Stomach smooth muscle (tissue), 2 donors: ENCODE measurements around the gene TASOR.

Experiments used
- H3K27ac ChIP-seq: one replicate; pipeline ENCODE4 v1.7.0; 2013; ENCODE audit warnings: mild to moderate bottlenecking, low read length, inconsistent platforms
- H3K27me3 ChIP-seq, 2 donors: one replicate each; pipeline ENCODE4 v1.7.0; 2013; ENCODE audit warnings: low read length in 2 of 2; ENCODE audit not compliant: insufficient read depth in 2 of 2, control insufficient read depth in 1 of 2
- H3K36me3 ChIP-seq, 2 donors: one replicate each; pipeline ENCODE4 v1.7.0; 2013; ENCODE audit warnings: low read length in 2 of 2; ENCODE audit not compliant: control insufficient read depth in 2 of 2, insufficient read depth in 2 of 2
- H3K4me1 ChIP-seq: one replicate; pipeline ENCODE4 v1.7.0; 2013; ENCODE audit warnings: low read length; ENCODE audit not compliant: control insufficient read depth, insufficient read depth
- H3K4me3 ChIP-seq, 2 donors: one replicate each; pipeline ENCODE4 v1.7.0; 2013; ENCODE audit warnings: low read length in 2 of 2
- H3K9ac ChIP-seq, 2 donors: one replicate each; pipeline ENCODE4 v1.7.0; 2013; ENCODE audit warnings: low read length in 2 of 2, mild to moderate bottlenecking in 1 of 2
- H3K9me3 ChIP-seq, 2 donors: one replicate each; pipeline ENCODE4 v1.7.0; 2013; ENCODE audit warnings: low read length in 2 of 2; ENCODE audit not compliant: control insufficient read depth in 2 of 2
- donor health status: healthy.
- donor health status: Pancreatic carcinoma.

TASOR gene

DNA sequence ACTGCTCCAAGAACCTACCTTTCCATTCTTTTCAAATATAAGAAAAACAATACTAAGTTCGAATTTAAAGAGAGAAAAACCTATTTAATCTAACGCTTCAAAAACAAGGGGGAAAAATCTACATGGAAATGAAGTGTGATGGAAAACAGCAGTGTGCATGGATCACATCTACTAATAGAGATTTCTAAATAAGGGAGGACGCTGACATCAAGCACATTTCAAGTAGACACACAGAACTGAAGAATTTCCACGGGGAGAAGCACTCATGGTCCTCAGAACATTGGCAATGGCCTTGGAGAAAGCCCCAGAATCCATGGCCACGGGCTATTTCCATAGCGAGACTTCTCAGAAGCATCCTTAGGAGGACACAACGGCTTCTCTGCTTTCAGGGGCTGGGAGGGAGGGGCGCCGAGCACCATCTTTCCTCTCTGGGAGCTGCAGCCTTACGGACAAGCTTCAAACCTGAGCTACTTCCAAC, 1.0 kb downstream of the TASOR start:
- no peaks in the 10 kb centered on the region for H3K27me3 ChIP-seq
- peak overlapping the region; percentile 72 to 81 for H3K4me3 ChIP-seq
- H3K9me3 ChIP-seq, result no peaks in the 10 kb centered on the region
- no peaks in the 10 kb centered on the region for H3K36me3 ChIP-seq
- peaks cover 4% of the 10 kb centered on the region for H3K4me1 ChIP-seq
- peak overlapping the region; percentile 93 for H3K9ac ChIP-seq
- H3K27ac ChIP-seq, result peak overlapping the region; percentile 95

DNA sequence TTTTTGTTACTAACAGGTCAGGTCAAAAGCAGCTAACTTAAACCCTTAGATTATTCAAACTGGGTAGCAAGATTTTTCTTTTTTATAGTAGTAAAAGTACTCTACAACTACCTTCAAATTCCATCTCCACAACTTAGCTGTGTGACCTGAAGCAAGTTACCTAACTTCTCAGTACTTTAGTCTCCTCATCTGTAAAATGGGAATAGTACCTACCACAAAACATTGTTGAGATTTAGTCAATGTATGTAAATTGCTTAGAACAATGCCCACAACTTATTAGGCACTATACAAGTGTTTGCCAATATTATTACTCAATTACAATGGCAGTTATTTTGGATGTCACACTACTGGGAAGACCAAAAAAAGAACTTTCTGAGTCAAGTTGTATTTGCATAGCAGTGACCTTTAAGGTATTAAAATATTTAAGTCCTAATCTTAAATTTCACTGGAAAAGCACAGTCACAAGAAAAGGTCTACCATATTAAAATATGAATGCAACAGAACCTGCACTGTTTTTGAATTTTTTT, 2.9 kb downstream of the TASOR start:
- Histone ChIP-seq H3K4me1 (peaks cover 4% of the 10 kb centered on the region), H3K4me3 (no peak overlapping the region), H3K9ac (no peak overlapping the region), H3K9me3 (no peaks in the 10 kb centered on the region), H3K36me3 (no peaks in the 10 kb centered on the region), H3K27me3 (no peaks in the 10 kb centered on the region), H3K27ac (no peak overlapping the region)

DNA sequence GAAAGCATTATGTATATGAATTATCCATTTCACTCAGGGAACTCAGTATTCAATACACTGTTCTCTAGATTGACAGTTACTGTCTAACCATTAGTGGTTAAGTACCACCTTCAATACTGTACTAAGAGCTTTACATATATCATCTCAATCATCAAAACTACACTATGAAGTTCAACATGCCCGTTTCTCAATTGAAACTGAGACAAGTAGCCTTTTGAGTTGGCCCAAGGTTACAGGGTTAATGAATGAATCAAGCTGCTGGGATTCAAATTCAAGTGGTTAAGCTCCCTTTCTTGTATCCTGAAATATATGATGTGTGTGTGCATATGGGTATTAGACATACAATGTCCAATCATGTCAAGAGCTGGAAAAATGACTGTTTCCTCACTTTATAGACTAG, 5.8 kb downstream of the TASOR start:
- Histone ChIP-seq H3K9me3 (no peaks in the 10 kb centered on the region), H3K4me1 (no peaks in the 10 kb centered on the region), H3K4me3 (no peak overlapping the region), H3K36me3 (peaks cover 0 to 2% of the 10 kb centered on the region in 2 donors), H3K9ac (no peak overlapping the region), H3K27me3 (no peaks in the 10 kb centered on the region), H3K27ac (no peak overlapping the region)

DNA sequence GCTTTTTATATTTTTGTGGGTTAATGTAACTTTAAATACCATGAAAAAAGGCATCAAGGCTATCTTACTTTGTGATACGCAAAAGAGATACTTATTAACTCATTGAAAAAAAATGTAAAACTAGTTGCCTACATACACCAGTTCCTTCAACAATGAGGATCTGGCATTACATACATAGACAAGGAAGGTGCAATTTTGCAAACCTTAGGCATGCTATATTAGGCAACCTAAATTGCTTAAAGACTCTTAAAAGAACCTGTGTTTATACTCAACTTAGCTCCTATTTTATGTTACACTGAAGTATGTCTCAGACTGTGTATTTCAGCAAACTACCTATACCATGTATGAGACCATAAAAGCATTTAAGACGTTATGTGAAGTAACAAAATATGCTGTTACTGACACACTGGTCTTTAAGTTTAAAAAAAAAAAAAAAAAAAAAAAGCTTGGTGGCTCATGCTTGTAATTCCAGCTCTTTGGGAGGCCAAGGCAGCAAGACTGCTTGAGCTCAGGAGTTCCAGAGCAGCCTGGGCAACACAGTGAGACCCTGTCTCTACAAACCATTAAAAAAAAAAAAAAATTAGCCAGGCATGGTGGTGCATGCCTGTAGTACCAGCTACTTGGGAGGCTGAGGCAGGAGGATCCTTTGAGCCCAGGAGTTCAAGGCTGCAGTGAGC, 9.1 kb downstream of the TASOR start:
- Histone ChIP-seq H3K9ac (no peak overlapping the region), H3K4me1 (no peaks in the 10 kb centered on the region), H3K27me3 (no peaks in the 10 kb centered on the region), H3K27ac (no peak overlapping the region), H3K4me3 (no peak overlapping the region), H3K36me3 (peaks cover 0 to 2% of the 10 kb centered on the region in 2 donors), H3K9me3 (no peaks in the 10 kb centered on the region)

DNA sequence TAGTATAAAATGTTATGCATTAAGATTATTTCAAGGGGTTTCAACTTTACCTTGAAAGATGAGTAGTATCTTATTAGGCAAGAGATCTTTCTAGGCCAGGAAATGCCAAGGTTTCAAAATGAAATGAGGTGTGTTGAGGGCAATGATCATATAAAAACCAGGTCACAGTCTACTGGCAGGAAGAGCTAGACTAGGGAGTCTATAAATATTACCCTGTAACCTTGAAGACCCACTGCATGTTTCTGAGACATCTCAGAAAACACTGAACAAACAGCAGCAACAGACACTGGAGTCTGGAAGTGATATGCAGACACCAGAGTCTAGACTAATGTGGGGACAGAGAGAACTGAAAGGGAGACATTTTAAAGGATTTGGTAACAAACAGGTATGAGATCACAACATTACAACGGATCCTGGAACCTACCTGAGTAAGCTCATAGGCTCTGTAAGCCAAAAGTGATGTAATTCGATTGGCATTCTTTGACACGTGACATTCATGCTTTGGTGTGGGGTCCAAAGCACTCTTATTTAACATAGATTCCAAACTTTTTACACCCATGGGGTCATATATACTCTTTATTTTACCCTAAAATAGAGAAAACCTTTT, 15.0 kb downstream of the TASOR start:
- Histone ChIP-seq H3K27ac (no peak overlapping the region), H3K36me3 (peaks cover 13 to 29% of the 10 kb centered on the region in 2 donors), H3K4me3 (no peak overlapping the region), H3K9me3 (no peaks in the 10 kb centered on the region), H3K9ac (no peak overlapping the region), H3K27me3 (no peaks in the 10 kb centered on the region), H3K4me1 (no peaks in the 10 kb centered on the region)

DNA sequence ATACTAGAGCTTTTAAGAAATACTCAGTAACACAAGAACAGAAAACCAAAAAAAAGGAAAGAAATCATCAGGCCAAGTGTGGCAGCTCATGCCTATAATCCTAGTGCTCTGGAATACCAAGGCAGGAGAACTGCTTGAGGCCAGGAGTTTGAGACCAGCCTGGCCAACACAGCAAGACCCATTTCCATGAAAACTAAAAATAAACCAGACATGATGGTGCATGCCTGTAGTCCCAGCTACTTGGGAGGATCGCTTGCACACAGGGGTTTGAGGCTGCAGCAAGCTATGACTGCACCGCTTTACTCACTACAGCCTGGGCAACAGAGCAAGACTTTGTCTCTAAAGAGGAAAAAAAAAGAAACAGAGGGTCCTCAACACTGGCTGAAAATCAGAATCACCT, 18.2 kb downstream of the TASOR start:
- Histone ChIP-seq H3K27me3 (no peaks in the 10 kb centered on the region), H3K36me3 (peaks cover 26 to 46% of the 10 kb centered on the region in 2 donors), H3K27ac (no peak overlapping the region), H3K9me3 (no peaks in the 10 kb centered on the region), H3K4me3 (no peak overlapping the region), H3K9ac (no peak overlapping the region), H3K4me1 (no peaks in the 10 kb centered on the region)

DNA sequence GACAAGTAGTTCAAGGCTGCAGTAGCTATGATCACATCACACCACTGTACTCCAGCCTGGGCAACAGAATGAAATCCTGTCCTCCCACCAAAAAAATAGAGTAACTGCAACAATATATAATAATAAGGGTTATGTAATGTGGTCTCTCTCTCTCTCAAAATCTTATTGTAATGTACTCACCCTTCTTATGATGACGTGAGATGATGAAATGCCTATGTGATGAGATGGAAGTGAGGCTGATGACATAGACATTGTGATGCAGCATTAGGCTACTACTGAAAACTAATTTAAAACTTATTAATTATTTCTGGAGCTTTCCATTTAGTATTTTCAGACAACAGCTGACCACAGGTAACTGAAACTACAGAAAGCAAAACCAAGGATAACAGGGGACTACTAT, 27.4 kb downstream of the TASOR start:
- Histone ChIP-seq H3K36me3 (peaks cover 18 to 21% of the 10 kb centered on the region in 2 donors), H3K4me1 (no peaks in the 10 kb centered on the region), H3K27ac (no peak overlapping the region), H3K9ac (no peak overlapping the region), H3K9me3 (no peaks in the 10 kb centered on the region), H3K4me3 (no peak overlapping the region), H3K27me3 (no peaks in the 10 kb centered on the region)

DNA sequence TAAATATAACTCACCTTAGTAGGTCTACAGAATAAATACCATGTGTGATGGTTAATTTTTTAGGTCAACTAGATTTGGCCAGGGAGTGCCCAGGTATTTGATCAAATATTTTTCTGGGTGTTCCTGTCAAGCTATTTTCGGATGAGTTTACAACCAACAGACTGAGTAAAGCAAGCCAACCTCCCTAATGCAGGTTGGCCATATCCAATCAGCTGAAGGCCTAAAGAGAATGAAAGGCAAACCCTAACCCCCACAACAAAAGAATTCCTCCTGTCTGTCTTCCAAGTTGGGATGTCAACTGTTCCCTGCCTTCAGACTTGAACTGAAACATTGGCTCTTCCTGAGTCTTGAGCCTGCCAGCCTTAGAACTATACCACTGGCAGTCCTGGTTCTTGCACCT, 28.6 kb downstream of the TASOR start:
- Histone ChIP-seq H3K9me3 (no peaks in the 10 kb centered on the region), H3K36me3 (peaks cover 6 to 12% of the 10 kb centered on the region in 2 donors), H3K27ac (no peak overlapping the region), H3K27me3 (no peaks in the 10 kb centered on the region), H3K4me3 (no peak overlapping the region), H3K4me1 (no peaks in the 10 kb centered on the region), H3K9ac (no peak overlapping the region)

DNA sequence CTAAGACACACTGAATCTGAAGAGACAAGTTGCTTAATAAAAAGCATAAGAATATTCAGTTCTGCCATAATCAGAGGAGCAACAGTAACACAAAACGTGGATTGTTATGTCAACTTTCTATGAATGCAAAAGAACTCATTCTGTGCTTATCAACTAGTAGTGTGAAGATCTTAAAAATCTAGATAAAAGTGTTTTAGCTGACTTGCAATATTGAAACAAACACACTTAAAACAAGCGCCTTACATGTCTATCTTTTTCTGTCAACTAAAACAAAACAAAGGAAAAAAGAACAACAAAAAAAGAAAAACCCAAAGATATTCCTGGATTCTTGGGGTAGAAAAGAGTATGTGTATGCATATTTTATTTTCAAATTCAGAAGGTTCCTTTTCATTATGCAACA, 37.7 kb downstream of the TASOR start:
- Histone ChIP-seq H3K9me3 (no peaks in the 10 kb centered on the region), H3K9ac (no peak overlapping the region), H3K4me3 (no peak overlapping the region), H3K27ac (no peak overlapping the region), H3K27me3 (no peaks in the 10 kb centered on the region), H3K4me1 (no peaks in the 10 kb centered on the region), H3K36me3 (peaks cover 20 to 33% of the 10 kb centered on the region in 2 donors)

DNA sequence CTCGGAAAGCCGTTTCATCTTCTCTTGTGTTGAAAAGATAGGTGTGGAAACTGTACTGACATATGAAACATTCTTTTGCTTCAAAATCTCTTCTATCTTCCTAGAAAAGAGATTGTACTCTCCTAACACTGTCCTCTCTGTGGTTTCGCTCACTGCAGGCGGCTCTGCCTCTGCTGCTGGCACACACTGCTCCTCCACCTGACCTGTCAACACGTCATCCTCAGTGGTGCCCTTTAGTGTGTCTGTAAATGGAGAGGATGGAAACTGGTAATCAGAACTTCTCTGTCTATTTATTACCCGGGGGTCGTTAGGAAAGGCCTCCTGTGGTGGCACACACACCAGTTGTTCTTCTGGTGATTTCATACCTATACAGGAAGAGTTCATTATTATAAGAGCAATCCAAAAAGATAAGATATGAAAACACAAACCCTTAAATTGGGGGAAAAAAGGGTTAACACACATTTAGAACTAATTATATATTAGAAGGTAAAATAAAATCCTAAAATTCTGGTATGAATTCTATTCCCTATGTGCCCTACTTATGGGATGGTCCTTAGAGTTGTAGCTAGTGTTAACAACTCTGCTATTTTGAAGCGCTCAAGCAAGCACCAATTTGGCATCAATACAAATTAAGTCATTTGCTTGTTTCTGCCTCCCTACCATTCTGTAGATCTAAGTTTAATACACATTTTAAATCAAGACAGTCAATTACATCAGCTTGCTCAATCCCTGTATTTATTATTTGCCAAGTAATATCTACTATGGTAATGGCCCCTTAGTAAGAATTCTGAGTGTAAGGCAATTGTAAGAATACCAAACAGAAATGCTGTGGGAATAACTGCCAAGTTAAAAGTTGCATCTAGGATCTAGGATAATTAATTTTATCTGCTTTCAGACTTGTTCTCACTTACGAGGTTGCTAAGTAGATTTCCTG, 49.2 kb downstream of the TASOR start:
- Histone ChIP-seq H3K36me3 (peaks cover 22 to 26% of the 10 kb centered on the region in 2 donors), H3K27ac (no peak overlapping the region), H3K4me1 (no peaks in the 10 kb centered on the region), H3K9me3 (no peaks in the 10 kb centered on the region), H3K27me3 (no peaks in the 10 kb centered on the region), H3K4me3 (no peak overlapping the region), H3K9ac (no peak overlapping the region)
